HG03060 (cell line): Measurements from ENCODE around the gene GSG1L.

Experiments used
- ATAC-seq: cut with Tn5 transposase; IDR thresholded peaks from one replicate; pipeline ENCODE4 v1.9.1; 2021; ENCODE audit warnings: low read depth, moderate number of reproducible peaks; ENCODE audit not compliant: unreplicated experiment

GSG1L gene

GRCh38 chr16:28092721-28093384, 29.3 kb upstream of the GSG1L start:
- no peak for ATAC-seq

- no peak for ATAC-seq
Measured at GRCh38 chr16:28091656-28092055, 28.1 kb upstream of the GSG1L start.

DNA sequence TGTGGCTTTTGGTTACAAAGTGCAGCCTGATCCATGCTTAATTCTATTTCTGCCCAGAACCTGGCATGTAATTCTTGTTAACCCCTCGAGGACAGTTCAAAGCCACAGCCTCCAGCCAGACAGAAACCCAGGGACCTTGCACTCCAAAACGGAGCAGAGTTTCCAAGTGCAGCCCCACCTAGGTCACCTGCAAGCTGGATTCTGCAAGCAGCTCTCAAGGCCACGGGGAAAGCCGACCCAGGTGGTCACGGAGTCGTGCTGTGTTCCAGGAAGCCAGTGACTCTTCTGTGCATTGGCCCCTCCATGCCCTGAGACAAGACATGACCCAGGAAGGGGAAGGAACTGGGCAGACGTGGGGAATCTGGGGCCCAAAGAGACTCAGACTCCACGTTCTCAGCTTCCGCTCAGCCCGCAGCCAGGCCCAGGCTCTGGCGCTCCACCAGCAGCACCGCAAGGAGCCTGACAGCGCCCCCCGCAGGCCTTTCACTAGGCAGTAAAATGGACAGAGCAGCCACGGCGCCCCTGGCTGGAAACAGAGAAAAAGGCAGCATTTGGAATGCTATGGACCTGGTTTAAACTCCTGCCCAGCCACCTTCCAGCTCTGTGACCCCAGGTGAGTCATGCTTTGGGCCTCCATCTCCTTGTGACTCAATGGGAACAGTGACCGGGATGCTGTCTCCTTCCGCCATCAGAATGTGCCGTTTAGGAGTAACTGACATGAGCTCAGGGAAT, 27.3 kb upstream of the GSG1L start:
- no peak for ATAC-seq

DNA sequence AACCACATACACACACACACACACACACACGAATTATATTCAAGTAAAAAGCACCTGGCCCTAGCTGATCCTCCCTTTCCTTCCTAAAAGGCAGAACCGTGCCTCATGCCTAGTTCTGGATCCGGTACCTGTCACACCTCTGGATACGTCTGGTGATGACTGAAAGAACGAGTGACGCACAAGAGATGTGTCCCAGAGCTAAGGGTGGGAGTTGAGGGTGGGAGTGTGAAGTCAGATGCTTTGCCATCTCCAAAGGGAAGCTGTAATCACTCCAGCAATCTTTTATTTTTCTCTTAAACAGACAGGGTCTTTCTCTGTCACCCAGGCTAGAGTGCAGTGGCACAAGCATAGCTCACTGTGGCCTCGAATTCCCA, 26.5 kb upstream of the GSG1L start:
- ATAC-seq, result no peak

DNA sequence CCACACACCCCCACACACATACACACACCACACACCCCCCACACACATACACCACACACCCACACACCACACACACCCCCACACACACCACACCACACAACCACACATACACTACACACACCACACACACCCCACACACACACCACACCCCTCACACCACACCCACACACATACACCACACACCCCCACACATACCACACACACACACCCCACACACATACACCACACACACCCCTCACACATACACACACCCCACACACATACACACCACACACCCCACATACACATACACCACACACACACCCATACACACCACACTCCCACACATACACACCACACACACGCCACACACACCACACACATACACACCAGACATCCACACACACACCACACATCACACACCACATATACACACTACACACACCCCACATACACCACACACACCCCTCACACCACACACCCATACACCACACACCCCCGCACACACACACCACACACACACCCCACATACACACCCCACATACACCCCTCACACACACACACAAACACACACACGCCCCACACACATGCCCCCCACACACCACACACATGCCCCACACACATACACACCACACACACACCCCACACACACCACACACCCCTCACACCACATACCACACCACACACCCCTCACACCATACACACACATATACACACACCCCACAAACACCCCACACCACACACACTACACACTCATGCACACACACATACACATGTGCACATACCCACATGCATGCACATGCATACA, 25.9 kb upstream of the GSG1L start:
- no peak for ATAC-seq

- no peak for ATAC-seq
Measured at GRCh38 chr16:28087675-28088300, 24.3 kb upstream of the GSG1L start.

DNA sequence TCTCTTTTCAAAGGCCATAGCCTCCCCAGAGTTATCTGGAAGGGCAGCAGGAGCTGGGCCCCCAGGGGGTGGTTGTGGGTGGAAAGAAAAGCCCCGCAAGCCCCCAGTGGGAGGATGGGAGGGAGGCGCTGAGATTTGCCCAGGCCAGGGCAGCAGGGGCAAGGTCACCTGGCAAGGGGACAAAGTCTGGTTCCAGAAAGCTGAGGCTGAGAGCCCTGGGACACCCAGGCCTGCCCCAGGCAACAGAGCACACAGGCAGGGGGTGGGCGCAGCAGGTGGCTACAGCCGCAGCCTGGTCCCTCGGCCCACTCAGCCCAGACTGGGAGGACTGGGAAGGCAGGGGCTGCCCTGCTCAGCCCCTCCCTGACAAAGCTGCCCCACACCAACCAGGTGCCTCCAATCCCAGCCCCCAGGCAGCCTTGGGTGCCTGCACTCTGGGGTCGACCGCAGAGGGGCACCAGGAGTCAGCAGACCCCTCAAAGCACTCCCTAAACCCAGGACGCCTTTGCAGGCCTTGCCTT, 23.7 kb upstream of the GSG1L start:
- ATAC-seq, result no peak

DNA sequence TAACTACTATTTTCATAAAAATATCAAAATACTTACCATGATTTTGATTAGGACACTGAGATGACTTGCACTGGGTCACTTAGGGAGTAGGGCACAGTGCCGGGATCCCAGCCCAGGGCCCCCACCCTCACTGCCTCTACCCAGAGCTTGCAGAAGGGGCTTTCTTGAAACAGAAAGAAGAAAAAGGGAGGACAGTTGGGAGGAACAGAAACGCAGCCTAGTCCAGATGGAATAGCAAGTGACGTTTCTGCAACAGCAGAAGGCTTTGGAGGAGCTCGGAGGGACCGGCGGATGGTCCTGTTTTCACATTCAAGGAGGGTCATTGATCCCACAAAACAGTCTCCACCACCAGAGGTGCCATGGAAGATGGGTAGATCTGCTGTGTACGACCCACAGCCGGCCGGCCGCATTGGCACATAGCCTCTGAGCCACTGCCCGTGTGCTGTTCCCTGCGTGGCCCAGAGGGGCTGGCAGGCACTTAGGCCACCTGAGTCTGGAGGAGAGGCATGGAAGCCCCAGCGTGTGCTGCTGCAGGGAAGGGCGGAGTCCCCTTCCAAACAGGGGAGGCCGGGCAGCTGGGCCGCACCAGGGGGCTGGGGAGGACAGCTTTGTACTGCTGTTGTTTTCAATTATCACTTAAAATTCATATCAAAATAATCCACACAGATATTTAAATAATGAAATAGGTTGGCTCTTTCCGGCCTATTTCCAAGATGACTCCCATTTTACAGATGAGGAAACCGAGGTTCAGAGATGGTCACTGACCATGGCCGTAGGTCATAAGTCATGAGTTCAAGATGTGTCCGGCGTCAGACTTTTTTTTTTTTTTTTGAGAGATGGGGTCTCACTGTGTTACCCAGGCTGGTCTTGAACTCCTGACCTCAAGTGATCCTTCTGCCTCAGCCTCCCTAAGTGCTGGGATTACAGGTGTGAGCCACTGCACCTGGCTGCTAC, 22.9 kb upstream of the GSG1L start:
- ATAC-seq, result no peak

GRCh38 chr16:28085389-28086171, 22.1 kb upstream of the GSG1L start:
- no peak for ATAC-seq

GRCh38 chr16:28084209-28084608, 20.7 kb upstream of the GSG1L start:
- no peak for ATAC-seq

GRCh38 chr16:28082624-28083023, 19.1 kb upstream of the GSG1L start:
- no peak for ATAC-seq

- no peak for ATAC-seq
Measured at GRCh38 chr16:28081391-28081968, 18.0 kb upstream of the GSG1L start.

DNA sequence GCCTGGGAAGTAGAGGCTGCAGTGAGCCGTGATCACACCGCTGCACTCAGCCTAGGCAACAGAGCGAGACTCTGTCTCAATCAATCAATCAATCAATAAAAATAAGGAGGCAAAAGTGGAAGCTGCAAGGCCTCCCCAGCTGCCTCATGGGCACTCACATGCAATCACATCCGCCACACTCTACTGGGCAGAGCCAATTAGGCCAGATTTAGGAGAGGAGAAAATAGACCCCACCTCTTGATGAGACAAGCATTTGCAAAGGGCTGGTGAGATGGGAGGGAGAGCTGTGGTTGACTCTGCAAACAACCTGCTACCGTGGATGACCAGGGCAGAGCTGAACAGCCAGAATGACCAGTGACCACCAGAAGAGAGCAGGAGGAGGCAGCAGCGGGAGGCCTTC, 14.7 kb upstream of the GSG1L start:
- ATAC-seq, result no peak

- no peak for ATAC-seq
Measured at GRCh38 chr16:28073836-28074235, 10.3 kb upstream of the GSG1L start.

DNA sequence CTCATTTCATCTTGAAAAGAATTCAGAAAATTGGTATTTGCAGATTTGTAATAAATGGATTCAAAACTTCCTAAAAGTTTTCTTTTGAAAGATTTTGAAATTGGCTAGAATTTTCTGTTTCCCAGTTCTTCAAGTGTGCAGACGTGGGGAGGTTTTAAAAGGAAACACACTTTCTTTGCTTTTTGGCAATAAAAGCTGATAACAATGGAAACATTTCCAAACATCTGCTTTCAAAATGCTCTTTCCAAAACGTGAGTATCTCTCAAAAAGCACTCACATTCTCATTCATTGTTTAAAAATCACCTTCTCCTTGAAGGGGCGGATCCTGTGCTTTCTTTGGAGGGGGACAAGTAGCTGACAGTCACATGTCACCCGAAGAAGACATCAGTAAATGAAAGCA, 8.6 kb upstream of the GSG1L start:
- ATAC-seq, result no peak

DNA sequence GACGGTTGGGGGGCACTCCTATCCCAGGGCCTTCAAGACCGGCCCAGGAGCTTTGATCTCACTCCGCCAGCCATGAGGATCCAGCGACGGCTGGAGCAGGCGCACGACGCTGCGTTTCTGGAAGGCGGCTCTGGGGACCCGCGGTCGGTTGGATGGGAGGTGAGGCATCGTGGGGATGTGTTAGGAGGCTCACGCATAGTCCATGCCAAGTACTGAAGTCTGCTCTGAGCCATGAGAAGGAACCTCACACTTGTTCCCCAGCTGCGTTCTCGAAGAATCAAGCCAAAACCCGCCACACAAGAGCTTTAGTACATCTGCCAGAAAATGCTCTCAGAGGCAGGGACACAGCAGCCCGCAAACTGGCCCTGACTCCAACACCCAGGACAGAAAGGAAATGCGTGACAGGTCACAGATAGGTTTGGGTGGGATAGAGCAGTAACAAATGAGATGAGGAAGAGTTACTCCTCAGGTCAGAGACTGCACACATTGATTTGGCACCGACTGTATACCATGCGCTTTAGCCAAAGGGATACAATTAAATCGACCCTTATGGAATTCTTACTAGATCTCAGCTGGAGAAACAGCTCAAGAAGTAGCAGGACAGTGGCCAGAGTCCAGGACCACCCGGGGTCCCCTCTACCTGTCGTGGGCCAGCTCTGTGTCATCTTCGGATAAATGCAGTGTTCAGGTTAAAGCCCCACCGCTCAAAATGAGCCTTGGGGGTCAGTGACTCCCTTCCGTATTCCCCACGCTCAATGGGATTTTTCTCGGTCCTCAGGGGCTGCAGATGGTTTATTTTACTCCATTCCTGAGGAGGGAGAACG, 6.7 kb upstream of the GSG1L start:
- ATAC-seq, result no peak

DNA sequence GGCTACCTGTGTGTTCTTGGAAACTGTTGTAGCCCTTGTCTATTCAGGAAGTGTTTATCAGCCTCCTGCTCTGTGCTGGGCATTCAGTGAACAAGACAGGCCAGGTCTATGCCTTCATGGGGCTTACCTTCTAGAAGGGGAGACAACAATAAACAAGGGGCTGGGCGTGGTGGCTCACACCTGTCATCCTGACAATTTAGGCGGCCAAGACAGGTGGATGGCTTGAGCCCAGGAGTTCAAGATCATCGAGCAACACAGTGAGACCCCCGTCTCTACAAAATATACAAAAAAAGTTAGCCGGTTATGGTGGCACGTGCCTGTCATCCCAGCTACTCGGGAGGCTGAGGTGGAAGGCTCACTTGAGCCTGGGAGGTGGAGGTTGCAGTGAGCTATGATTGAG, 5.5 kb upstream of the GSG1L start:
- no peak for ATAC-seq
